HG03439 (cell line): ENCODE data around the gene FLVCR2.

Experiments
- ATAC-seq: cut with Tn5 transposase; IDR thresholded peaks from one replicate; pipeline ENCODE4 v1.9.1; 2021; ENCODE audit warnings: mild to moderate bottlenecking, moderate library complexity; ENCODE audit not compliant: unreplicated experiment

Gene FLVCR2

GRCh38 chr14:75554482-75554881 is 23.9 kb upstream of the FLVCR2 start:
- ATAC-seq, result no peak

DNA sequence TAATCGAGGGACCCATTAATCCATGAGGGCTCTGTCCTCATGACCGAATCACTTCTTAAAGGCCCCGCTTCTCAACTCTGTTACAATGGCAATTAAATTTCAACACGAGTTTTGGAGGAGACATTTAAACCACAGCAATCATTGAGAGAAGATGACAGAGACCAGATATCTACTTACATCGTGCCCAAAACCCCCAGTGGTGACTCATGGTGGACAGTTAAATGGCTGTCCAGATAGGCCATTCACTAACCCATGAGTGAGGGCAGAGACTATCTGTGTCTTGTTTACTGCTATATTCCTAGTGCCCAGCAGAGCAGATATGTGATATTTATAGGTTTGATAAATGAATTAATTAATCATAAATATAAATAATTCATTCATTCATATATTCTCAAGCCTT is 20.0 kb upstream of the FLVCR2 start:
- no peak for ATAC-seq

DNA sequence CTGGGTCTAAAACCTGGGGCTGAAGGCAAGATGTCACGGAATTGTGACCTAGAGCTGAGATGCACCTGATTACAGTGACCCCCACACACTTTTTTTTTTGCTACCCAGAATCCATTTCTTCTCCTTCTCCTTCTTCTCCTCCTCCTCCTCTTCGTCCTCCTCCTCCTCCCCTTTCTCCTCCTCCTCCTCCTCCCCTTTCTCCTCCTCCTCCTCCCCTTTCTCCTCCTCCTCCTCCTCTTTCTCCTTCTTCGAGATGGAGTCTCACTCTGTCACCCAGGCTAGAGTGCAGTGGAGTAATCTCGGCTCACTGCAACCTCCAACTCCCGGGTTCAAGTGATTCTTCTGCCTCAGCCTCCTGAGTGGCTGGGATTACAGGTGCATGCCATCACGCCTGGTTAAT is 19.4 kb upstream of the FLVCR2 start:
- no peak for ATAC-seq

GRCh38 chr14:75559451-75560222 is 18.8 kb upstream of the FLVCR2 start:
- ATAC-seq, result no peak

- ATAC-seq, result no peak
These were observed 17.4 kb upstream of the FLVCR2 start for GRCh38 chr14:75561013-75561432.

GRCh38 chr14:75562089-75562488 is 16.3 kb upstream of the FLVCR2 start:
- no peak for ATAC-seq

- ATAC-seq, result no peak
These were observed 15.9 kb upstream of the FLVCR2 start for GRCh38 chr14:75562489-75562888.

DNA sequence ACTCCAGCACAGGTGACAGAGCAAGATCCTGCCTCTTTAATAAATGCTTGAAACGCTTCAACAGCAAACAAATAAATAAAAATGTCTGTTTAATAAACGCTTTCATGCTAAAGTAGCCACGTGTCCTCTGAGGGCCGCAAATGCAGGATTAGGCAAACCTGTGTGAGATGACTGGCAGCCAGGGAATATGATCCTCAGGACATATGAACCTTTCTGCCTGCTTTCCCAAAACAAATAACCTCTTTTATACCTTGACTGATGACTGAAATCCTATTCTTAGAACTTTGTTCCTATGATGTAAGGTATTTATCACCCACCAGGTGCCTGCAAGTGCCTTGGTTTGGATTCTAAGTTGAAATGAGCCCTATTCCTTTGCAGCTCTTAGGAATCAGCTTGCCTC is 14.5 kb upstream of the FLVCR2 start:
- no peak for ATAC-seq

- ATAC-seq, result no peak
These were observed 13.4 kb upstream of the FLVCR2 start for GRCh38 chr14:75565056-75565455.

GRCh38 chr14:75566321-75566720 is 12.1 kb upstream of the FLVCR2 start:
- no peak for ATAC-seq

DNA sequence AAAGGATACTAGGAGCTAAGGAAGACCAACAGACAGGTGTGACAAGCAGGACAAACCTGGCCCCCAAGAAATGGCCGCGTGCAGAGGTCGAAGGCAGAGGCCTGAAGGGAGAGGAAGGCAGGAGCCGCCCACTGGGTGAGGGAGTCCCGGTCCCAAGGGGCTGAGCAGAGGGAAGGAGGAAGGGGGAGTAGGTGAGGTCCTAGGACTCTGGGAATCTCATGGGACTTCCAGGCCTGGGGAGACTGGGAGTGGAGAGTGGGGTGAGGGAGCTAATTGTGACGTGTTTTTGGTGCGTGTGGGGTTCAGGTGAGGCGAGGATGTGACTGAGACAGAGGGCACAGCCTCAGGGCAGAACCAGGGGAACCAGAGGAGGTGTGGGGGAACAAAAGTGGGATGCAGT is 11.7 kb upstream of the FLVCR2 start:
- ATAC-seq, result no peak

DNA sequence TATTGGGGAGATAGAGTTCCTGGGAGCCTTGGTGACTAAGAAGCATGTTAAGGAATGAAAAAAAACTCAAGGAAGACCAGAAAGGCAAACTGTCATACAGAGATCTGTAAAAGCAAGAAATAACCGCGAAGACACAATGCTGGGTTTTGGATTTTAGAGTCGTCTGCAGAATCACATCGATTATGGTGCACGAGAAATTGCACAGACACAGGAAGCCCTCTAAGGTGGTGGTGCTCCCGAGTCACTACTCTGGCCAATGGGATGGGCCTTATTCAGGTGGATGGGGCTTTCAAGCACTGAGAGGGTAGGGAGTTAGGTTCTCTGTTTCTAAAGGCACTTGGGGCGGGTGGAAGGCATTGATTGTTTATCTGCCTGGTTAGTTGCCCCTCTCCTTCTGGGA is 10.3 kb upstream of the FLVCR2 start:
- ATAC-seq, result no peak

- no peak for ATAC-seq
These were observed 9.6 kb upstream of the FLVCR2 start for GRCh38 chr14:75568791-75569190.

DNA sequence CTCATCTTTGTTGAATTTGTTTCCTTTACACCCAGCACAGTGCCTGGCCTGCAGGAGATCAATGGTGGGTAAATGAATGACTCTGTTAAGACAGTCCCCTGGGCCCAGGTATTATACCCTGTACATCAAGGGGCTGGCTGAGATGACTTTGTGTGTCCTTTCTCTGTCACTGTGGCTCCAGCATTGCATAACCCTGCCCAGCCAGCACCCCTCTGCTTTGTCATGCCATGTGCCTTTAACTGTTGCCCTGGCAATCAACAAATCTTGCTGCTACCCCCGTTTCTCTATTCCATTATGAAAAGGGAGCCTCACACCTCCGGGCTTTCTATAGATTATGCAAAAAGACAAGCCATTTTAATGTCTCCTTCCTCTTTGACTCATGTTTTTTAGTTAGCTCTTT is 7.6 kb upstream of the FLVCR2 start:
- ATAC-seq, result no peak

GRCh38 chr14:75572104-75572503 is 6.3 kb upstream of the FLVCR2 start:
- no peak for ATAC-seq

- ATAC-seq, result no peak
These were observed 1.3 kb upstream of the FLVCR2 start for GRCh38 chr14:75577090-75577489.

GRCh38 chr14:75577729-75578101 is 705 bp upstream of the FLVCR2 start:
- ATAC-seq, result peak; percentile 91

DNA sequence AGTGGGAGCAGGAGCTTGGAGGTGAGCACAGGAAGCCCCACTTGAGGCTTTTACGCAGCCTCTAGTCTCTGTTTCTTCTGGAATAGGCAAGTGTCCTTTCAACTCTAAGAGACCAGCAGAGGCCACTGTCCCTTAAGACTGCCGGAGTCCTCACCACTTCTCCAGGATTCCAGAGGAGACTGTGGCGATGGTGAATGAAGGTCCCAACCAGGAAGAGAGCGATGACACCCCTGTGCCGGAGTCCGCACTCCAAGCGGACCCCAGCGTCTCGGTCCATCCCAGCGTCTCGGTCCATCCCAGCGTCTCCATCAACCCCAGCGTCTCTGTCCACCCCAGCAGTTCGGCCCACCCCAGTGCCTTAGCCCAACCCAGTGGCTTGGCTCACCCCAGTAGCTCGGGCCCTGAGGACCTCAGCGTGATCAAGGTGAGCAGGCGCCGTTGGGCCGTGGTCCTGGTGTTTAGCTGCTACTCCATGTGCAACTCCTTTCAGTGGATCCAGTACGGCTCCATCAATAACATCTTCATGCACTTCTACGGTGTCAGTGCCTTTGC is 442 bp downstream of the FLVCR2 start:
- no peak for ATAC-seq

DNA sequence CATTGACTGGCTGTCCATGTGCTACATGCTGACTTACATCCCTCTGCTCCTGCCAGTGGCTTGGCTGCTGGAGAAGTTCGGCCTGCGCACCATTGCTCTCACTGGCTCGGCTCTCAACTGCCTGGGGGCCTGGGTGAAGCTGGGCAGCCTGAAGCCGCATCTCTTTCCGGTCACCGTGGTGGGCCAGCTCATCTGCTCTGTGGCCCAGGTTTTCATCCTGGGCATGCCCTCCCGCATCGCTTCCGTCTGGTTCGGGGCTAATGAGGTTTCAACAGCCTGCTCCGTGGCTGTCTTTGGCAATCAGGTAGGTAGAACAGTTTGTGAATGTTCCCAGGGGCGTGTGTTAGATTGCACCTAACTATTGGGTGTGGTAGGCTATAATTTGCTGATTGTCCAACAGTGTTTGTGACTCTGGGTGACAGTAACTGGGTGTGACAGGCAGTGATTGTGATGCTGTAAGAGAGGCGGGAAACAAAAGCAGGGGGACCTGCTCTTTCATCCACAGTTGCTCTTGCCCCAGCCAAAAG is 981 bp downstream of the FLVCR2 start:
- ATAC-seq, result no peak

GRCh38 chr14:75579882-75580281 is 1.5 kb downstream of the FLVCR2 start:
- no peak for ATAC-seq

DNA sequence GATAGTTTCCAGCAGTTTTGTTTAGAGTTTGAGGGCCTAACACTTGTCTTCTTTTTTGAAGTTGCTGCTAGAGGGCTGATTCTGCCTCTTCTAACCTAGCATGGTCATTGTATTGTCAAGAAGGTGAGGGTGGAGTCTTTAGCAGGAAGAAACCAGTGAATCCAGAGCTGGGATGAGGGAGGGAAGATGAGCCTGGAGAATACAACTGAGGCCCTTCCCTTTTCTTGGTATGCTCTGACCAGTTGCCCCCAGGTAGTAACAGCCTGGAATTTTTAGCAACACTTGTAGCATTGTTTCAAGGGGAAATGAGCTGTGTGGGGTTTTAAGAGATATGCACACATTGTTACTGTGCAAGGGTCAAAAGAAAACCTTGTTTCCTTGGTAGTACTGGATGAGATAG is 9.0 kb downstream of the FLVCR2 start:
- ATAC-seq, result no peak

DNA sequence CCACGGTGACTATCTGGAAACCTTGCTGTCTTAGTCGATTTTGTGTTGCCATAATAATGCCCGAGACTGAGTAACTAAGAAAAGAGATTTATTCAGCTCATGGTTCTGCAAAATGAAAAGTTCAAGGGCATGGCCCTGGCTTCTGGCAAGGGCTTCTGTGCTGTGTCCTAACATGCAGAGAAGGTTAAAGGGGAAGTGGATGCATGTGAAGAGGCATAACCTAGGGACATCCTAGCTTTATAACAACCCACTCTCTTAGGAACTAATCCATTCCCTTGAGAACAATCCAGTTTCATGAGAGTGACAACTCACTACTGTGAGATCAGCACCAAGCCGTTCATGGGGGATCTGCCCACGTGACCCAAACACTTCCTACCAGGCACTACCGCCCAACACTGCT is 11.5 kb downstream of the FLVCR2 start:
- ATAC-seq, result no peak
